Astrocyte (in vitro differentiated cells and primary cell): ENCODE measurements around the gene CCNYL1. TPM values are rescaled to one million over a fixed set of nuclear protein-coding genes. Genes with fewer than 3 reads are reported as not detected.
A peak's percentile ranks its signal among the peaks of the same experiment; 100 is the strongest.
"Not testable (repeated sequence)": the region's sequence is repeated elsewhere in the genome, so short reads cannot be mapped to it uniquely, and the experiment has no call there.

ENCODE experiments used
- DNase-seq: peaks from one replicate; pipeline ENCODE4 v3.0.0-alpha.2; 2010; ENCODE audit warnings: low read depth
- FAIRE-seq: peaks from 2 replicates; lab custom pipeline; 2011; peaks lifted over from hg19 to GRCh38; lab: Jason Lieb, UNC
- H2AFZ ChIP-seq: 2 replicates; pipeline ENCODE4 v1.6.0; 2012; ENCODE audit warnings: low read depth, low read length, inconsistent platforms
- H3K27ac ChIP-seq: 2 replicates; pipeline ENCODE4 v1.5.1; 2011; ENCODE audit warnings: low read depth, low read length, inconsistent platforms
- H3K27me3 ChIP-seq: 2 replicates; pipeline ENCODE4 v1.6.0; 2011; ENCODE audit warnings: low read length, inconsistent platforms; ENCODE audit not compliant: insufficient read depth
- H3K36me3 ChIP-seq: 2 replicates; pipeline ENCODE4 v1.5.1; 2011; ENCODE audit warnings: low read length, inconsistent platforms; ENCODE audit not compliant: insufficient read depth
- H3K4me1 ChIP-seq: 2 replicates; pipeline ENCODE4 v1.5.1; 2011; ENCODE audit warnings: low read length, inconsistent platforms; ENCODE audit not compliant: insufficient read depth
- H3K4me2 ChIP-seq: 2 replicates; pipeline ENCODE4 v1.6.0; 2012; ENCODE audit warnings: low read length, inconsistent platforms
- H3K4me3 ChIP-seq: 2 replicates; pipeline ENCODE4 v1.5.1; 2011; ENCODE audit warnings: low read depth, mild to moderate bottlenecking, low read length, inconsistent platforms; ENCODE audit not compliant: insufficient read depth
- H3K79me2 ChIP-seq: 2 replicates; pipeline ENCODE4 v1.6.0; 2012; ENCODE audit warnings: mild to moderate bottlenecking, low read length, inconsistent platforms; ENCODE audit not compliant: insufficient read depth
- H3K9ac ChIP-seq: 2 replicates; pipeline ENCODE4 v1.6.0; 2012; ENCODE audit warnings: mild to moderate bottlenecking, low read length, inconsistent platforms
- H3K9me3 ChIP-seq: 2 replicates; pipeline ENCODE4 v1.5.1; 2012; ENCODE audit warnings: low read depth, mild to moderate bottlenecking, low read length, inconsistent platforms; ENCODE audit not compliant: insufficient read depth
- H4K20me1 ChIP-seq: 2 replicates; pipeline ENCODE4 v1.6.0; 2012; ENCODE audit warnings: low read length, inconsistent platforms; ENCODE audit not compliant: insufficient read depth
- H3K27ac Mint-ChIP-seq: one replicate; pipeline ENCODE4 v1.8.0; 2021; ENCODE audit warnings: mild to moderate bottlenecking, mixed read lengths; ENCODE audit not compliant: unreplicated experiment
- H3K27me3 Mint-ChIP-seq: one replicate; pipeline ENCODE4 v1.8.0; 2021; ENCODE audit warnings: low read depth, mixed read lengths; ENCODE audit not compliant: unreplicated experiment
- H3K36me3 Mint-ChIP-seq: one replicate; pipeline ENCODE4 v1.8.0; 2021; ENCODE audit warnings: low read depth, mixed read lengths; ENCODE audit not compliant: unreplicated experiment
- H3K4me1 Mint-ChIP-seq: one replicate; pipeline ENCODE4 v1.8.0; 2021; ENCODE audit warnings: low read depth, mixed read lengths; ENCODE audit not compliant: unreplicated experiment
- H3K4me3 Mint-ChIP-seq: one replicate; pipeline ENCODE4 v1.8.0; 2021; ENCODE audit warnings: mild to moderate bottlenecking, moderate library complexity, mixed read lengths; ENCODE audit not compliant: unreplicated experiment
- H3K9me3 Mint-ChIP-seq: one replicate; pipeline ENCODE4 v1.8.0; 2021; ENCODE audit warnings: mild to moderate bottlenecking, mixed read lengths; ENCODE audit not compliant: unreplicated experiment
- EZH2 ChIP-seq: IDR thresholded peaks from 2 replicates; pipeline ENCODE4 v1.6.1; 2012; ENCODE audit warnings: mild to moderate bottlenecking, low read length, inconsistent platforms; ENCODE audit not compliant: insufficient read depth
- total RNA-seq: library from RNA; stranded (reverse); gene quantifications from 2 replicates; pipeline ENCODE4 v1.2.1, GENCODE V29; 2021
- TF ChIP-seq, protein P1 (sequence below): IDR thresholded peaks from 2 replicates; pipeline ENCODE4 v1.5.1; 2011; ENCODE audit warnings: low read depth, mild to moderate bottlenecking, inconsistent platforms, low read length, moderate library complexity; ENCODE audit not compliant: insufficient read depth

CCNYL1 gene
- total RNA-seq, 1 donor from 2014 or later, result 35.2 TPM

DNA sequence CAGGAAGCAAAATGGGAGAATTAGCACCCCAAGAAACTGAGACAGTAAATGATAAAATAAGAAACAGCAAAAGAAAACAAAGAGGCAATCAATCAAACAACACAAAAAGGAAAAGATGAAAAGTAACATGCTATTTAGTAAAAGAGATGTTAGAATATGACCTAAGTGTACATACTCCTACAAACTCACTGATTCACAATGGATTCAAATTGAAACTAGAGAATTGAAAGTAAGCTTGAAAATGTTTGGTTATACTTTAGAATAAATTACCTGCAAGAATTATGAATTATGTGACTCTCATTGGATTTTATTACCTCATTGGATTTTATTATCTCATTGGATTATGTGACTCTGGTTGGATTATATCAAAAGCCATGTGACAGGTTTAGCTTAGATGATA lies 22.8 kb upstream of the CCNYL1 start:
- DNase-seq, result no peak
- peak; percentile 73 for FAIRE-seq
- H3K9ac ChIP-seq, result no peak overlapping the region
- H3K4me1 ChIP-seq, result peaks cover 10% of the 10 kb centered on the region
- no peaks in the 10 kb centered on the region for H3K36me3 Mint-ChIP-seq
- H3K27me3 Mint-ChIP-seq, result no peaks in the 10 kb centered on the region
- TF ChIP-seq, protein P1, sequence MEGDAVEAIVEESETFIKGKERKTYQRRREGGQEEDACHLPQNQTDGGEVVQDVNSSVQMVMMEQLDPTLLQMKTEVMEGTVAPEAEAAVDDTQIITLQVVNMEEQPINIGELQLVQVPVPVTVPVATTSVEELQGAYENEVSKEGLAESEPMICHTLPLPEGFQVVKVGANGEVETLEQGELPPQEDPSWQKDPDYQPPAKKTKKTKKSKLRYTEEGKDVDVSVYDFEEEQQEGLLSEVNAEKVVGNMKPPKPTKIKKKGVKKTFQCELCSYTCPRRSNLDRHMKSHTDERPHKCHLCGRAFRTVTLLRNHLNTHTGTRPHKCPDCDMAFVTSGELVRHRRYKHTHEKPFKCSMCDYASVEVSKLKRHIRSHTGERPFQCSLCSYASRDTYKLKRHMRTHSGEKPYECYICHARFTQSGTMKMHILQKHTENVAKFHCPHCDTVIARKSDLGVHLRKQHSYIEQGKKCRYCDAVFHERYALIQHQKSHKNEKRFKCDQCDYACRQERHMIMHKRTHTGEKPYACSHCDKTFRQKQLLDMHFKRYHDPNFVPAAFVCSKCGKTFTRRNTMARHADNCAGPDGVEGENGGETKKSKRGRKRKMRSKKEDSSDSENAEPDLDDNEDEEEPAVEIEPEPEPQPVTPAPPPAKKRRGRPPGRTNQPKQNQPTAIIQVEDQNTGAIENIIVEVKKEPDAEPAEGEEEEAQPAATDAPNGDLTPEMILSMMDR, result no peak
- no peak for TF ChIP-seq EZH2
- no peaks in the 10 kb centered on the region for H3K36me3 ChIP-seq
- H2AFZ ChIP-seq, result no peak overlapping the region
- H3K79me2 ChIP-seq, result no peaks in the 10 kb centered on the region
- peaks cover 8% of the 10 kb centered on the region for H3K4me1 Mint-ChIP-seq
- no peak overlapping the region for H3K4me3 ChIP-seq
- no peak overlapping the region for H3K27ac Mint-ChIP-seq
- no peak overlapping the region for H3K4me2 ChIP-seq
- no peaks in the 10 kb centered on the region for H3K27me3 ChIP-seq
- no peaks in the 10 kb centered on the region for H4K20me1 ChIP-seq
- H3K9me3 Mint-ChIP-seq, result no peaks in the 10 kb centered on the region
- no peak overlapping the region for H3K27ac ChIP-seq
- H3K9me3 ChIP-seq, result no peaks in the 10 kb centered on the region
- H3K4me3 Mint-ChIP-seq, result no peak overlapping the region

DNA sequence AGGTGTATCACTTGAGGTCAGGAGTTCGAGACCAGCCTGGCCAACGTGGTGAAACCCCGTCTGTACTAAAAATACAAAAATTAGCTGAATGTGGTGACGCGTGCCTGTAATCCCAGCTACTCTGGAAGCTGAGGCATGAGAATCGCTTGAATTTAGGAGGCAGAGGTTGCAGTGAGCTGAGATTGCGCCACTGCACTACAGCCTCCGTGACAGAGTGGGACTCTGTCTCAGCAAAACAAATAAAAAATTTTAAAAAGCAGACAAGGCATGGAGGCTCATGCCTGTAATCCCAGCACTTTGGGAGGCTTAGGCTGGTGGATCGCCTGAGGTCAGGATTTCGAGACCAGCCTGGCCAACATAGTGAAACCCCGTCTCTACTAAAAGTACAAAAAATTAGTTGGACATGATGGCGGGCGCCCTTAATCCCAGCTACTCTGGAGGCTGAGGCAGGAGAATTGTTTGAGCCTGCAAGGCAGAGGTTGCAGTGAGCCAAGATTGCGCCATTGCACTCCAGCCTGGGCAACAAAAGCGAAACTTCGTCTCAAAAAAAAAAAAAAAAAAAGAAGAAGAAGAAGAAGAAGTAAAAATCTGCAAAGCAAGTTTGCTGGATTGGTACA lies 20.5 kb upstream of the CCNYL1 start:
- not testable (repeated sequence) for H3K9ac ChIP-seq, H3K79me2 ChIP-seq, H3K4me1 ChIP-seq, H3K9me3 Mint-ChIP-seq, H4K20me1 ChIP-seq, H3K36me3 ChIP-seq, H3K4me1 Mint-ChIP-seq, H3K27me3 Mint-ChIP-seq, H3K36me3 Mint-ChIP-seq, H3K27ac ChIP-seq, DNase-seq, H3K4me3 ChIP-seq, FAIRE-seq, H3K4me2 ChIP-seq, H3K9me3 ChIP-seq, H3K27me3 ChIP-seq, H3K4me3 Mint-ChIP-seq, H2AFZ ChIP-seq, H3K27ac Mint-ChIP-seq

DNA sequence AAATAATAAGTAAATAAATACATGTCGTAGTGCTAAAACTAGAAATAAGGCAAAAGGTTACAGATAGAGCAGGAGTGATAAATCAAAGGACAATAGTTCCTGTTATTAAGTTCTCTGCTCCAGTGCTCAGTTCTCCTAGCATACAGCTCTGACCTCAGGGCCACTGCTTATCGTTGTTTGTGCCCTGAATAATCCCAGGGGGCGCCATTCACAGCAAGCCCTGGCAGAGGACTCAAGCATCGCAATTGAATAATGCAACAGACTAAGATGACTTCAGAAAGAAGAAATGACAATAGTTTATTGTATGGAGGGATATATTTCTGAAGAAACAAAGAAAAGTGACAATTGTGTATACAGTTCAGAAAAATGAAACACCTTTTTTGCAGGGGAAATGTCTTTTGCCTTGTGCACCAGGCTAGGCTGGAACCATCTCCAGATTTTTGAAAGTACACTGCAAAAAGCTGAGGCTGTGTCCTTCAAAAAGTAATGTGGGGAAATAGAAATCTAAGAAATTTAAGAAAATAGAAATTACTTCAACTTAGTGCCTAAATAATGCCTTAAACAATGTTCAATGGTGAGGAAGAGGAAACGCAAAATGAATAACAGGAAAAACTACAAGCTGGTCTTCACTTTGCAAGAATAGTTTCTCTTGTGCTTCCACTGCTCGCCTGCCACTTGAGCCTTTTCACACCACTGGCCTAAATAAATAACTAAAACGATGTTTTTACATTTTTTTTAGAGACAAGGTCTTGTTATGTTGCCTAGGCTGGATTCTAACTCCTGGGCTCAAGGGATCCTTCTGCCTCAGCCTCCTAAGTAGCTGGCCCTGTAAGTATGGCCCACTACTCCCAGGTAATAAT lies 19.0 kb upstream of the CCNYL1 start:
- H3K27ac ChIP-seq, result no peak overlapping the region
- H3K36me3 ChIP-seq, result no peaks in the 10 kb centered on the region
- FAIRE-seq (no peak), DNase-seq (no peak)
- H3K4me1 Mint-ChIP-seq, result no peaks in the 10 kb centered on the region
- no peaks in the 10 kb centered on the region for H3K27me3 ChIP-seq
- H2AFZ ChIP-seq, result no peak overlapping the region
- no peaks in the 10 kb centered on the region for H3K79me2 ChIP-seq
- no peak for TF ChIP-seq EZH2
- TF ChIP-seq, protein P1, result peak; percentile 43
- peaks cover 2% of the 10 kb centered on the region for H3K9me3 Mint-ChIP-seq
- H3K4me3 Mint-ChIP-seq, result no peak overlapping the region
- no peak overlapping the region for H3K9ac ChIP-seq
- no peak overlapping the region for H3K4me2 ChIP-seq
- no peaks in the 10 kb centered on the region for H3K27me3 Mint-ChIP-seq
- H3K4me1 ChIP-seq, result no peaks in the 10 kb centered on the region
- H3K9me3 ChIP-seq, result no peaks in the 10 kb centered on the region
- no peaks in the 10 kb centered on the region for H4K20me1 ChIP-seq
- no peaks in the 10 kb centered on the region for H3K36me3 Mint-ChIP-seq
- H3K27ac Mint-ChIP-seq, result no peak overlapping the region
- no peak overlapping the region for H3K4me3 ChIP-seq
